ENCODE measurements around the gene LMO4. TPM values are rescaled to one million over a fixed set of nuclear protein-coding genes. Genes with fewer than 3 reads are reported as not detected.

LMO4 gene
- total RNA-seq, 2 donors from 2014 or later, result 31.5 to 46.6 TPM

DNA sequence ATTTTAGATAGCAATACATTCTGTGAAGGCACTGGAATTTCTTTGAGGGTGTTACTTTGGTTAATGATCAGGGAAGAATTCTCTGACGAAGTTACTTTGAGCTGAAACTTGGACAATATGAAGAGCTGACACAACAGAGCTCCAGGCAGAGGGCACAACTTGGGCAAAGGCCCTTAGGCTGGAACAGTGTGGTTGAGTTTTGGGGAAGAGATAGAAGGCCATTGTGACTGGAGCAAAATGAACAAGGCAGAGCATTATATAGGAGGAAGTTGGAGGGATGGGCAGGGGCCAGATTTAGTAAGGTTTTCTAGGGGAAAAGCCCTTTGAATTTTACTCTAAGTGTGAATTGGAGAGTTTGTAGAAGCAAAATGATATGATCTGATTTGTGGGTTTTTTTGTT is 30.9 kb downstream of the LMO4 start:
- no peak overlapping the region for H3K27ac ChIP-seq
- TF ChIP-seq, protein P1, sequence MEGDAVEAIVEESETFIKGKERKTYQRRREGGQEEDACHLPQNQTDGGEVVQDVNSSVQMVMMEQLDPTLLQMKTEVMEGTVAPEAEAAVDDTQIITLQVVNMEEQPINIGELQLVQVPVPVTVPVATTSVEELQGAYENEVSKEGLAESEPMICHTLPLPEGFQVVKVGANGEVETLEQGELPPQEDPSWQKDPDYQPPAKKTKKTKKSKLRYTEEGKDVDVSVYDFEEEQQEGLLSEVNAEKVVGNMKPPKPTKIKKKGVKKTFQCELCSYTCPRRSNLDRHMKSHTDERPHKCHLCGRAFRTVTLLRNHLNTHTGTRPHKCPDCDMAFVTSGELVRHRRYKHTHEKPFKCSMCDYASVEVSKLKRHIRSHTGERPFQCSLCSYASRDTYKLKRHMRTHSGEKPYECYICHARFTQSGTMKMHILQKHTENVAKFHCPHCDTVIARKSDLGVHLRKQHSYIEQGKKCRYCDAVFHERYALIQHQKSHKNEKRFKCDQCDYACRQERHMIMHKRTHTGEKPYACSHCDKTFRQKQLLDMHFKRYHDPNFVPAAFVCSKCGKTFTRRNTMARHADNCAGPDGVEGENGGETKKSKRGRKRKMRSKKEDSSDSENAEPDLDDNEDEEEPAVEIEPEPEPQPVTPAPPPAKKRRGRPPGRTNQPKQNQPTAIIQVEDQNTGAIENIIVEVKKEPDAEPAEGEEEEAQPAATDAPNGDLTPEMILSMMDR (IDR thresholded peaks at IDR 0.05), result no peak
- no peak overlapping the region for H3K4me3 ChIP-seq
- ATAC-seq (ENCODE audit: insufficient number of reproducible peaks, low FRiP score, low read depth), result no peak
- no peaks in the 10 kb centered on the region for H3K9me3 ChIP-seq
- DNase-seq (ENCODE audit: low spot score), result no peak
- H3K4me1 ChIP-seq (ENCODE audit: control insufficient read depth in 1 of 2, low read depth in 2 of 2), result no peaks in the 10 kb centered on the region
- H3K36me3 ChIP-seq, result no peaks in the 10 kb centered on the region
- no peaks in the 10 kb centered on the region for H3K27me3 ChIP-seq (replicated peaks; ENCODE audit: insufficient read depth)

DNA sequence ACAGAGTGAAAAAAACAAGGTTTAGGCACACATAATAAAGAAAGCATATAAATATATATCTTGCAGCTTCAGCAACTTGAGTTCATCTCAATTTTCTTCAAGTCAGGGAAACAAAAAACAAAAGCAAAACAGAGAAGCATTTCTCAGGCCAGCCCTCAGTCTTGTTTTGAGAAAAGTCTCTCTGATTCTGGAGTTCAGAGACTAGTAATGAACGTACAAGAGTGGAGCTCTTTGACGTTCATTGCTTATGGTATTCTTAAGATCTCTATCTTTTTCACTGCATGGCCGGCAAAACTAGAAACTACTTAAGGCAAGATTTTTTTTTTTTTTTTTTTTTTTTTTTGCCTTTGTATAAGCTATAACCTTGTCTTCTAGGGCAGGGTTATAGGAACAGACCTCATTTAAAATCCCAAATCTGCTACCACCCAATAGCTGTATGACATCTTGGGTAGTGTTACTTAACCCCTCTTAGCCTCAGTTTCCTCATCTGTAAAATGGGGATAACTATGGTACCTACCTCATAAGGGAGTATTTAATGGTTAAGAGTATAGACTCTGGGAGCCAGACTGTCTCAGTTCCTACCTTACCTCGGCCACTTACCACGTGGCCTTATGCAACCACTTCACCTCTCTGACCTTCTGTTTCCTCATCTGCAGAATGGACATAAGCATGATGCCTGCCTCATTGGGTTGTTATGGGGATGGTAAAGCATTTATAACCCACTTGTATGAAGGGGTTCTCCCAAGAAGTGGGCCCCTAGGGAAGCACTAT is 33.6 kb downstream of the LMO4 start:
- TF ChIP-seq, protein P1 (IDR thresholded peaks at IDR 0.05), result no peak
- no peaks in the 10 kb centered on the region for H3K27me3 ChIP-seq (replicated peaks; ENCODE audit: insufficient read depth)
- no peak overlapping the region for H3K4me3 ChIP-seq
- H3K36me3 ChIP-seq, result no peaks in the 10 kb centered on the region
- no peak for DNase-seq (ENCODE audit: low spot score)
- no peak overlapping the region for H3K27ac ChIP-seq
- no peak for ATAC-seq (ENCODE audit: insufficient number of reproducible peaks, low FRiP score, low read depth)
- no peaks in the 10 kb centered on the region for H3K9me3 ChIP-seq
- H3K4me1 ChIP-seq (ENCODE audit: control insufficient read depth in 1 of 2, low read depth in 2 of 2), result peaks cover 0 to 3% of the 10 kb centered on the region in 2 donors

DNA sequence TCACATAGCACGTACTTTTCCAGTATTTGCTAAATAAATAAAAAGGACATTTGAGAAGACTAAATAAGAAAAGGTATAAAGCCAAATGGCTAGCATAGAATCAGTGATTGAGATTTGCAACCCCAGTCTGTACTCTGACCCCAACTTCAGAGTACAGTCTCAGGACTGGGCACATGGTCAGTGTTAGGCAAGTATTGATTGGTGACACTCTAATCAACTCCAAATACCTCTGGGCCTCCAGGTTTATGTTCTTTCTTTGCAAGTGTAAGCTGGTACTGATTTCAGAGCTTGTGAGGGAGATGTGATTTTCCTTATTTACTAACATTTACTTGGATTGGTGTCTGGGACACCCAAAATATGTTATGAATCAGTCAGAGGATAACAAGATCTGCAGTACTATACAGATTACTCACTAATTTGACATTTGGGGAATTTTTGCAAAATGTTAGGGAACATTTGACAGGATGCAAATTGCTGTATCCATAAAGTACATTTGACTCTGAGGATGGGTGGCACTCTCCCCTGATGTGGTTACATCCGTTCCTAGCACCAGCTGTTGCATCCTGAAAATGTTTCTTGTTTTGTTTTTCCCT is 34.2 kb downstream of the LMO4 start:
- H3K4me1 ChIP-seq (ENCODE audit: control insufficient read depth in 1 of 2, low read depth in 2 of 2), result peaks cover 0 to 8% of the 10 kb centered on the region in 2 donors
- no peaks in the 10 kb centered on the region for H3K36me3 ChIP-seq
- no peaks in the 10 kb centered on the region for H3K27me3 ChIP-seq (replicated peaks; ENCODE audit: insufficient read depth)
- TF ChIP-seq, protein P1 (IDR thresholded peaks at IDR 0.05), result no peak
- no peak overlapping the region for H3K27ac ChIP-seq
- DNase-seq (ENCODE audit: low spot score) (no peak), ATAC-seq (ENCODE audit: insufficient number of reproducible peaks, low FRiP score, low read depth) (no peak)
- H3K9me3 ChIP-seq, result no peaks in the 10 kb centered on the region
- H3K4me3 ChIP-seq, result no peak overlapping the region

DNA sequence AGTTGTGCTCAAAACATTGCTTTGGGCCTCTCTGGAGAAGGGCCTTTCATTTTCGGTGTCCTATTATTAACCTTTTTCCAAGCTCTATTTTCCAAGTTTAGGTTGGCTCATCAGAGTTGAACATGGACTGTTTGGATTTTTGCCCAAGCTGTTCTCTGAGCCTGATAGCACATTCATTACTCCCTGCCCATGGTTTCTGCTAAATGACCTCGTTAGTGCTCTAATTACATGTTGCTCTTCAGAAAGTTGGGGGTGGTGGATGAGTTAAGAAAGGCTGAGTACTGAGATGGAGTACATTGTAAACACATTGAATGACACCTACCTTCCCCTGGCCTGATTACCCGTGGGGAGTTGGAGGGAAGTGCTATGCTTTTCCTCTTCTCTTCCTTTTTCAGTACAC is 38.9 kb downstream of the LMO4 start:
- Histone ChIP-seq H3K27me3 (replicated peaks; ENCODE audit: insufficient read depth) (no peaks in the 10 kb centered on the region), H3K4me3 (no peak overlapping the region), H3K27ac (no peak overlapping the region), H3K4me1 (ENCODE audit: control insufficient read depth in 1 of 2, low read depth in 2 of 2) (peaks cover 0 to 8% of the 10 kb centered on the region in 2 donors), H3K36me3 (no peaks in the 10 kb centered on the region), H3K9me3 (no peaks in the 10 kb centered on the region)
- ATAC-seq (ENCODE audit: insufficient number of reproducible peaks, low FRiP score, low read depth) (no peak), DNase-seq (ENCODE audit: low spot score) (no peak)
- TF ChIP-seq, protein P1 (IDR thresholded peaks at IDR 0.05), result no peak

DNA sequence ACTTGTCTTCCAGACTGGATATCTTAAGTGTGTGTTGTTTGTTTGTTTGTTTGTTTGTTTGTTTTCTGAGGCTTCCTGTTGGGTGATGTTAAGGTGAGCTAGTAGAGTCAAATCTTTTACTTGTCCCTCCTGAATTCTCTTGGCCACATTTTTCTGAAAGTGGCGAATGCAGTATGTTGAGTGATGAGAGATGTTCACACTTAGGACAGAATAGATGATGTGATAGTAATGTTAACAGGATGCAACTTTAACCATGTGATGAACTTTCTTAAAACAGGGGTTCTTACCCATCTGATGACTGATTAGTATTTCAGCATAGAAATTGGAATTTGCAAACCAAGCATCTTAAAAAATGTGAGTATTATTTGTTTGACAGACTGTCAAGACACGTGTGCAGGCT is 40.2 kb downstream of the LMO4 start:
- H3K4me3 ChIP-seq, result no peak overlapping the region
- H3K36me3 ChIP-seq, result no peaks in the 10 kb centered on the region
- H3K27ac ChIP-seq, result no peak overlapping the region
- ATAC-seq (ENCODE audit: insufficient number of reproducible peaks, low FRiP score, low read depth) (no peak), DNase-seq (ENCODE audit: low spot score) (no peak)
- H3K4me1 ChIP-seq (ENCODE audit: control insufficient read depth in 1 of 2, low read depth in 2 of 2), result peaks cover 0 to 8% of the 10 kb centered on the region in 2 donors
- TF ChIP-seq, protein P1 (IDR thresholded peaks at IDR 0.05), result no peak
- H3K27me3 ChIP-seq (replicated peaks; ENCODE audit: insufficient read depth), result no peaks in the 10 kb centered on the region
- H3K9me3 ChIP-seq, result no peaks in the 10 kb centered on the region
